Right lobe of liver (tissue), 6 donors: ENCODE measurements around the gene SMARCA2. TPM values are rescaled to one million over a fixed set of nuclear protein-coding genes. Genes with fewer than 3 reads are reported as not detected.

Experiments used
- ATAC-seq, 4 donors: fragments of 200-7000 bp; cut with Tn5 transposase; one replicate each; pipeline ENCODE4 v1.9.1; 2020; ENCODE audit warnings: mild to moderate bottlenecking in 4 of 4, moderate library complexity in 4 of 4
- DNase-seq, 3 donors: peaks; one replicate each; pipeline ENCODE4 v3.0.0-alpha.2; 2020
- H3K27ac ChIP-seq, 3 donors: fragments of 200-600 bp; one replicate each; pipeline ENCODE4 v1.8.0; 2022
- H3K27me3 ChIP-seq, 2 donors: fragments of 200-600 bp; one replicate each; pipeline ENCODE4 v1.8.0; 2022
- H3K36me3 ChIP-seq, 4 donors: fragments of 200-600 bp; sonication (generic) in 1 of 4; one replicate each; pipeline versions ENCODE4 v1.5.1 to v1.8.0; 2017 to 2022; ENCODE audit warnings: control low read depth in 1 of 4
- H3K4me1 ChIP-seq, 4 donors: fragments of 200-600 bp; sonication (generic) in 1 of 4; one replicate each; pipeline versions ENCODE4 v1.5.1 to v1.8.0; 2017 to 2022; ENCODE audit warnings: control low read depth in 1 of 4
- H3K4me3 ChIP-seq, 3 donors: fragments of 200-600 bp; one replicate each; pipeline ENCODE4 v1.8.0; 2022
- H3K9me3 ChIP-seq, 4 donors: fragments of 200-600 bp; sonication (generic) in 1 of 4; one replicate each; pipeline versions ENCODE4 v1.5.1 to v1.8.0; 2017 to 2022; ENCODE audit warnings: control low read depth in 1 of 4
- CTCF ChIP-seq, 4 donors: fragments of 200-600 bp in 3 of 4; fragments of 450-650 bp in 1 of 4; IDR thresholded peaks; one replicate each; pipeline versions ENCODE4 v1.5.1 to v1.8.0; 2016 to 2022; ENCODE audit warnings: antibody characterized with exemption in 4 of 4, mild to moderate bottlenecking in 2 of 4
- POLR2A ChIP-seq: fragments of 450-650 bp; IDR thresholded peaks from one replicate; pipeline ENCODE4 v1.6.1; 2017; ENCODE audit warnings: antibody characterized with exemption, mild to moderate bottlenecking
- WGBS: methylation state at CpG from one replicate; pipeline ENCODE4 v1.1.6; 2018; ENCODE audit warnings: low coverage, low lambda C conversion rate; ENCODE audit not compliant: insufficient coverage; ENCODE audit errors: missing lambda C conversion rate; 5-methylcytosine and 5-hydroxymethylcytosine counted together
- intact Hi-C, 2 donors: fragments of 100-400 bp; cut with DNase I; formaldehyde crosslinking; loops; one replicate each; pipeline versions ENCODE4 v1.11.2 to v1.14.1; 2022
- total RNA-seq, 6 experiments: library from RNA; depleted of rRNA in 2 of 6; stranded (reverse); fragments of >200 nt in 2 of 6; fragmentation: NEBNext Ultra II Directional in 3 of 6; extraction: Animal tissue kit (Norgen Biotek cat#: 25700) in 3 of 6; gene quantifications; one replicate each; pipeline versions ENCODE4 v1.1.0 to v1.2.4, GENCODE V29; 2016 to 2023
- donor health status: DM: no; HTN: yes; CAD: no.
- donor health status: DM: no; HTN: no; CAD: no.
- donor health status: DM: no; HTN: no; CAD: no.
- donor health status: DM: no; HTN: yes; CAD: no.
- donor health status: DM: no; HTN: yes; CAD: no.

SMARCA2 gene
- total RNA-seq, 6 experiments from 2014 or later: 46.2 to 97.8 (median 62.4) TPM

GRCh38 chr9:2174306-2174705 lies 159.2 kb downstream of the SMARCA2 start:
- Histone ChIP-seq H3K36me3 (peaks cover 0 to 10% (median 0%) of the 10 kb centered on the region in 4 donors), H3K4me1 (no peaks in the 10 kb centered on the region), H3K27ac (no peak overlapping the region), H3K4me3 (no peak overlapping the region), H3K27me3 (no peaks in the 10 kb centered on the region), H3K9me3 (no peaks in the 10 kb centered on the region)
- TF ChIP-seq POLR2A (no peak), CTCF (IDR thresholded peaks at IDR 0.05) (no peak)
- no peak for ATAC-seq
- intact Hi-C loops: no loop called here
- WGBS: 97% methylated on average over 5 of the region's 7 CpGs
- no peak for DNase-seq

GRCh38 chr9:2174911-2175310 lies 159.8 kb downstream of the SMARCA2 start:
- intact Hi-C loops: no loop called here
- whole genome bisulfite sequencing: 76% methylated on average over 9 of the region's 11 CpGs
- peaks cover 0 to 6% (median 0%) of the 10 kb centered on the region in 4 donors for H3K36me3 ChIP-seq
- H3K9me3 ChIP-seq: no peaks in the 10 kb centered on the region
- no peak overlapping the region for H3K27ac ChIP-seq
- H3K4me3 ChIP-seq: no peak overlapping the region
- TF ChIP-seq CTCF (IDR thresholded peaks at IDR 0.05): no peak
- no peak for TF ChIP-seq POLR2A
- no peak for ATAC-seq
- H3K27me3 ChIP-seq: no peaks in the 10 kb centered on the region
- H3K4me1 ChIP-seq: no peaks in the 10 kb centered on the region
- no peak for DNase-seq

GRCh38 chr9:2177121-2177520 lies 162.0 kb downstream of the SMARCA2 start:
- peaks cover 0 to 4% (median 0%) of the 10 kb centered on the region in 4 donors for H3K36me3 ChIP-seq
- WGBS: 64% methylated on average over 2 of the region's 2 CpGs
- no peak overlapping the region for H3K4me3 ChIP-seq
- intact Hi-C loops: no loop called here
- no peaks in the 10 kb centered on the region for H3K4me1 ChIP-seq
- no peaks in the 10 kb centered on the region for H3K27me3 ChIP-seq
- no peak for ATAC-seq
- no peak for TF ChIP-seq POLR2A
- TF ChIP-seq CTCF (IDR thresholded peaks at IDR 0.05): no peak
- no peak overlapping the region for H3K27ac ChIP-seq
- DNase-seq: no peak
- no peaks in the 10 kb centered on the region for H3K9me3 ChIP-seq

- Histone ChIP-seq H3K4me1 (no peaks in the 10 kb centered on the region), H3K27me3 (no peaks in the 10 kb centered on the region), H3K27ac (no peak overlapping the region), H3K9me3 (no peaks in the 10 kb centered on the region), H3K36me3 (peaks cover 0 to 6% (median 0%) of the 10 kb centered on the region in 4 donors), H3K4me3 (no peak overlapping the region)
- no peak for ATAC-seq
- no peak for TF ChIP-seq CTCF (IDR thresholded peaks at IDR 0.05)
- TF ChIP-seq POLR2A: no peak
- DNase-seq: no peak
- intact Hi-C loops: no loop called here
- 81% methylated on average over 7 of the region's 9 CpGs for WGBS
These were observed 163.0 kb downstream of the SMARCA2 start for GRCh38 chr9:2178034-2178734.
